Measurements from ENCODE around the gene ADCY4. TPM values are rescaled to one million over a fixed set of nuclear protein-coding genes. Genes with fewer than 3 reads are reported as not detected.

Gene ADCY4
- total and polyA plus RNA-seq, 2 of the 13 experiments (the other 11 are each of a cell fraction or from before 2014, with no cell fraction given): 0.03 TPM; not detected in 1

DNA sequence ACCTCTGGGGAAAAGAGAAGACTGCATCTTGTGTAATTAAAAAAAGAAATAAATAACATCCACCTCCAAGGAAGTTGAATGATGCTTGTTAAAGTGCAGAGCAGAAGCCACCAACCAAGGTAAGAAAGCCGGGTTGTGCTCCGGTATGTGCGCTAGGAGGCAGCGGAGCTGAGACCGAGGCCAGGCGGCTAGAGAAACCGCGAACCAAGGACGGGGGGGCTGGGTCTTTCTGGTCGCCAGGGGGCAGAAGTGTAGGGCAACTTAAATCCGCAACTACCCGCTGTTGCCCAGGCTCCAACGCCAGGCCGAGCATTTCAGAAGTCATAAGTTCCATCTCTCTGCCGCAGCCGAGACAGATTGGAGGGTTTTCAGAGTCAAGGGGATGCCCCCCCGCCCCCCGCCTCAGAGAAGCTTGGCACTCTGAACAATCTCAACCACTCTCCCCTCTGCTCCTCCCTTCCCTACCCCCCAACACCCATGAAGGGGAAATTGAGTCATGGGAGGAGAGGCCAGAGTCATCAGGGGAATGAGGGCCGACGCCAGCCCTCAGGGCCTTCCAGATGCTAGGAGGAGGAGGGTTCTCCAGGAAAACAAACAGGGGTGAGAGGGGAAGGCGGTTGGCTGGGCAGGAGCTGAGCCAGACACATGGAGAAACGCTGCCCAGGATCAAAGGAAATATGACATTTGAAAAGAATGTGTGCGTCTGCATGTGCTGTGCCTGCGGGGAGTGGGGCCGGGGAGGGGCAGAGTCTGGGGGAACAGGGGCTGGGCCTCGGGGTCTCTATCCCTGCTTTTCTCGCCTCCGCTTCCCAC lies 30.9 kb upstream of the ADCY4 start (continued):
- peak; percentile 92 for TF ChIP-seq MAZ (IDR thresholded peaks at IDR 0.05; ENCODE audit: borderline replicate concordance, low read depth, low read length)
- TF ChIP-seq MAZ (CRISPR knock-in tag; IDR thresholded peaks at IDR 0.05; ENCODE audit: low read depth): peak; percentile 69; the same call in 1 of the 2 replicates
- no peak for TF ChIP-seq GATA4 (IDR thresholded peaks at IDR 0.05; ENCODE audit: borderline replicate concordance, low read depth)
- no peak for TF ChIP-seq POLR2A (IDR thresholded peaks at IDR 0.05; ENCODE audit: insufficient read depth in 1 of 2, low read depth in 2 of 2, low read length in 2 of 2)

DNA sequence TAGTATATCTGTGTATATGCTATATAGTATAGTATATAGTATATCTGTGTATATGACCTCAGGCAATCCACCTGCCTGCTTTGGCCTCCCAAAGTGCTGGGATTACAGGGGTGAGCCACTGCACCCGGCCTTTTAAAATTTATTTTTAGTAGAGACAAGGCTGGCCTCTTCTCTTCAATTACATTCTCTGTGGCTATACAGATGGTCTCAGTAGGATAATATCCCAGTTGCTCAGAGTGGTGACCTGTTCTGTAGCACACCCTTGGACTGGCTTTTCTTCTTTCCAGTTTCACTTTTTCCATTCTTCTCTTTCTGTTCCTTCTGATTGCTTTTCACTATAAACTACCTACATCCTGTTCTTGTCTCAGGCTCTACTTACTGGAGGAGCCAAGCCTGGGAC lies 30.0 kb upstream of the ADCY4 start:
- in situ Hi-C loops (cut with HindIII; ENCODE audit: extremely low pct_ligation_motif_present, low pct_unique_long_range_greater_than_20kb): loop anchor here (5.0 kb wide), 1 partner anchor 67 kb away; no protein-coding TSS in a partner anchor
- TF ChIP-seq ZNF468 (CRISPR knock-in tag; IDR thresholded peaks at IDR 0.05): no peak
- TF ChIP-seq, protein P1, sequence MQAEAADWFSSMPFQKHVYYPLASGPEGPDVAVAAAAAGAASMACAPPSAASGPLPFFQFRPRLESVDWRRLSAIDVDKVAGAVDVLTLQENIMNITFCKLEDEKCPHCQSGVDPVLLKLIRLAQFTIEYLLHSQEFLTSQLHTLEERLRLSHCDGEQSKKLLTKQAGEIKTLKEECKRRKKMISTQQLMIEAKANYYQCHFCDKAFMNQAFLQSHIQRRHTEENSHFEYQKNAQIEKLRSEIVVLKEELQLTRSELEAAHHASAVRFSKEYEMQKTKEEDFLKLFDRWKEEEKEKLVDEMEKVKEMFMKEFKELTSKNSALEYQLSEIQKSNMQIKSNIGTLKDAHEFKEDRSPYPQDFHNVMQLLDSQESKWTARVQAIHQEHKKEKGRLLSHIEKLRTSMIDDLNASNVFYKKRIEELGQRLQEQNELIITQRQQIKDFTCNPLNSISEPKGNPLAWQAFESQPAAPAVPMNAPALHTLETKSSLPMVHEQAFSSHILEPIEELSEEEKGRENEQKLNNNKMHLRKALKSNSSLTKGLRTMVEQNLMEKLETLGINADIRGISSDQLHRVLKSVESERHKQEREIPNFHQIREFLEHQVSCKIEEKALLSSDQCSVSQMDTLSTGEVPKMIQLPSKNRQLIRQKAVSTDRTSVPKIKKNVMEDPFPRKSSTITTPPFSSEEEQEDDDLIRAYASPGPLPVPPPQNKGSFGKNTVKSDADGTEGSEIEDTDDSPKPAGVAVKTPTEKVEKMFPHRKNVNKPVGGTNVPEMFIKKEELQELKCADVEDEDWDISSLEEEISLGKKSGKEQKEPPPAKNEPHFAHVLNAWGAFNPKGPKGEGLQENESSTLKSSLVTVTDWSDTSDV (CRISPR knock-in tag; IDR thresholded peaks at IDR 0.05): no peak
- TF ChIP-seq CENPX (CRISPR knock-in tag; IDR thresholded peaks at IDR 0.05): no peak
- no peak for TF ChIP-seq JDP2 (CRISPR knock-in tag; IDR thresholded peaks at IDR 0.05; ENCODE audit: borderline replicate concordance)
- TF ChIP-seq TBX2 (CRISPR knock-in tag; IDR thresholded peaks at IDR 0.05; ENCODE audit: borderline replicate concordance): no peak
- TF ChIP-seq ZFP37 (CRISPR knock-in tag; IDR thresholded peaks at IDR 0.05; ENCODE audit: borderline replicate concordance): no peak
- TF ChIP-seq ZKSCAN1 (IDR thresholded peaks at IDR 0.05; ENCODE audit: low read length): no peak
- no peak for TF ChIP-seq ZNF274 (CRISPR knock-in tag; IDR thresholded peaks at IDR 0.05)
- TF ChIP-seq, protein P2, sequence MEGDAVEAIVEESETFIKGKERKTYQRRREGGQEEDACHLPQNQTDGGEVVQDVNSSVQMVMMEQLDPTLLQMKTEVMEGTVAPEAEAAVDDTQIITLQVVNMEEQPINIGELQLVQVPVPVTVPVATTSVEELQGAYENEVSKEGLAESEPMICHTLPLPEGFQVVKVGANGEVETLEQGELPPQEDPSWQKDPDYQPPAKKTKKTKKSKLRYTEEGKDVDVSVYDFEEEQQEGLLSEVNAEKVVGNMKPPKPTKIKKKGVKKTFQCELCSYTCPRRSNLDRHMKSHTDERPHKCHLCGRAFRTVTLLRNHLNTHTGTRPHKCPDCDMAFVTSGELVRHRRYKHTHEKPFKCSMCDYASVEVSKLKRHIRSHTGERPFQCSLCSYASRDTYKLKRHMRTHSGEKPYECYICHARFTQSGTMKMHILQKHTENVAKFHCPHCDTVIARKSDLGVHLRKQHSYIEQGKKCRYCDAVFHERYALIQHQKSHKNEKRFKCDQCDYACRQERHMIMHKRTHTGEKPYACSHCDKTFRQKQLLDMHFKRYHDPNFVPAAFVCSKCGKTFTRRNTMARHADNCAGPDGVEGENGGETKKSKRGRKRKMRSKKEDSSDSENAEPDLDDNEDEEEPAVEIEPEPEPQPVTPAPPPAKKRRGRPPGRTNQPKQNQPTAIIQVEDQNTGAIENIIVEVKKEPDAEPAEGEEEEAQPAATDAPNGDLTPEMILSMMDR (CRISPR knock-in tag; IDR thresholded peaks at IDR 0.05): no peak
- no peak for TF ChIP-seq NFKB2 (CRISPR knock-in tag; IDR thresholded peaks at IDR 0.05; ENCODE audit: borderline replicate concordance)
- TF ChIP-seq SKIL (CRISPR knock-in tag; IDR thresholded peaks at IDR 0.05; ENCODE audit: borderline replicate concordance): no peak
- TF ChIP-seq PAX8 (CRISPR knock-in tag; IDR thresholded peaks at IDR 0.05; ENCODE audit: borderline replicate concordance): no peak

More for the DNA sequence above, 30.0 kb upstream of the ADCY4 start:
- no peak for DNase-seq (ENCODE audit: low spot score)
- peaks cover 13 to 34% of the 10 kb centered on the region in 2 experiments for H3K27me3 ChIP-seq (ENCODE audit: control insufficient read depth in 1 of 2, insufficient read depth in 2 of 2, low read length in 2 of 2)
- H3K27ac ChIP-seq (ENCODE audit: extremely low read length, insufficient read depth, low read length): no peak overlapping the region
- intact Hi-C loops (cut with micrococcal nuclease; ENCODE audit: unreplicated experiment): loop anchor here (1.0 to 5.0 kb wide), 5 partner anchors 32 to 197 kb away; no protein-coding TSS in a partner anchor
- no peaks in the 10 kb centered on the region for H4K20me1 ChIP-seq (ENCODE audit: insufficient read depth, low read length)
- 23% methylated on average over 1 of the region's 1 CpG for WGBS (ENCODE audit: low lambda C conversion rate)
- no peaks in the 10 kb centered on the region for H3K79me2 ChIP-seq (ENCODE audit: insufficient read depth, low read length)
- FAIRE-seq: no peak
- ChIA-PET POLR2A (interaction anchor here (1.1 to 2.3 kb wide), 6 partner anchors 27 to 94 kb away, joined by 3 to 90 read pairs (median 16); partner anchors contain the start of genes CBLN3, KHNYN, RABGGTA and SDR39U1), CTCF (ENCODE audit: low intra/inter-chr PET ratio, low total read pairs) (interaction anchor here (1.4 to 7.9 kb wide), 6 partner anchors 31 to 78 kb away, joined by 4 to 295 read pairs (median 20); partner anchors contain the start of genes ADCY4, CBLN3, KHNYN and SDR39U1)
- no peak overlapping the region for H3K4me3 ChIP-seq (replicated peaks in 1 of 3; ENCODE audit: insufficient read depth in 1 of 3, low read depth in 2 of 3, low read length in 3 of 3)
- no peaks in the 10 kb centered on the region for H3K36me3 ChIP-seq (replicated peaks in 1 of 2; ENCODE audit: control insufficient read depth in 1 of 2, insufficient read depth in 2 of 2, low read length in 2 of 2)
- H3K4me1 ChIP-seq (ENCODE audit: insufficient read depth, low read length): peaks cover 26% of the 10 kb centered on the region
- no peak overlapping the region for H3K4me2 ChIP-seq (ENCODE audit: low read depth, low read length)
- no TSS peak for BruUV-seq (replicated peaks)
- H3K9me3 ChIP-seq (ENCODE audit: low read length): no peaks in the 10 kb centered on the region
- H3K9ac ChIP-seq (ENCODE audit: insufficient read depth, low read depth, low read length): no peak overlapping the region
- no peak for ATAC-seq
- H2AFZ ChIP-seq (ENCODE audit: low read length): no peak overlapping the region

Data from HepG2 (cell line).